ENCODE results near the gene FCHO2.

DNA sequence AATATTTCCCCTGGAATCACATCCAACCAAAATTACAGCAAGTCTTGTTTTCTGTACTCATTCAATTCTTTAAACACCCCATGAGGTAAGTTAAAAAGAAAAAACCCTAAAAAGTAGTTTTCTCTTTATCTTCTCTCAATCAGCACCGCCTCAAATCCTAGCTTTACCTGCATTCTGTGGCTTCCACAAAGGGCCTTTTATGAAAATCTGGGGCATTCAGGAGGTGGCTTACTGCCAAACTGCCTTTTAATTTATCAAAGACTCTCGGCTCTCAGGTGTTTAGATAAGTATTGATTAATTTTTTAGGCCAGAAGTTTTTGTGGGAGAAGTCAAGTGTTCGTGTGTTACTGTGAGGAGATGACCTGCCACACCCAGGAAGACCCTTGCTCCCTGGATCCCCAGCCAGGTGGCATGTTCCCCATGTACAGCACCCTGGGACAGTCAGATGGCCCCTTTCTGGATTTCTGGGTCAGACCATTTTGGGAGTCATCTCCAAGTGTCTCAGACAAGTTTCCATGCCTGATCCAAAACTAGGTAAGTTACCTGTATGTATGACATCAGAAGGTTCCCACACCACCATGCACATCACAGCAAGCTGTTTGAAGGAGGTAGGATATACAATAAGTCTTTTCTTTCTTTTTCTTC lies 158.3 kb downstream of the FCHO2 start:
- TF ChIP-seq, protein P1, sequence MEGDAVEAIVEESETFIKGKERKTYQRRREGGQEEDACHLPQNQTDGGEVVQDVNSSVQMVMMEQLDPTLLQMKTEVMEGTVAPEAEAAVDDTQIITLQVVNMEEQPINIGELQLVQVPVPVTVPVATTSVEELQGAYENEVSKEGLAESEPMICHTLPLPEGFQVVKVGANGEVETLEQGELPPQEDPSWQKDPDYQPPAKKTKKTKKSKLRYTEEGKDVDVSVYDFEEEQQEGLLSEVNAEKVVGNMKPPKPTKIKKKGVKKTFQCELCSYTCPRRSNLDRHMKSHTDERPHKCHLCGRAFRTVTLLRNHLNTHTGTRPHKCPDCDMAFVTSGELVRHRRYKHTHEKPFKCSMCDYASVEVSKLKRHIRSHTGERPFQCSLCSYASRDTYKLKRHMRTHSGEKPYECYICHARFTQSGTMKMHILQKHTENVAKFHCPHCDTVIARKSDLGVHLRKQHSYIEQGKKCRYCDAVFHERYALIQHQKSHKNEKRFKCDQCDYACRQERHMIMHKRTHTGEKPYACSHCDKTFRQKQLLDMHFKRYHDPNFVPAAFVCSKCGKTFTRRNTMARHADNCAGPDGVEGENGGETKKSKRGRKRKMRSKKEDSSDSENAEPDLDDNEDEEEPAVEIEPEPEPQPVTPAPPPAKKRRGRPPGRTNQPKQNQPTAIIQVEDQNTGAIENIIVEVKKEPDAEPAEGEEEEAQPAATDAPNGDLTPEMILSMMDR (IDR thresholded peaks at IDR 0.05), result no peak
- TF ChIP-seq TCF7L2 (IDR thresholded peaks at IDR 0.05; ENCODE audit: low read depth, low read length), result no peak
- TF ChIP-seq POLR2AphosphoS5 (IDR thresholded peaks at IDR 0.05; ENCODE audit: low read depth, low read length), result no peak
- TF ChIP-seq SIN3A (IDR thresholded peaks at IDR 0.05; ENCODE audit: borderline replicate concordance, insufficient read depth, low read depth, low read length), result no peak

Data from Panc1 (cell line).